Uterus (tissue), 2 donors: ENCODE data around the gene PGLYRP1.

ENCODE experiments used
- POLR2A ChIP-seq, 2 donors: fragments of 450-650 bp; IDR thresholded peaks; one replicate each; pipeline ENCODE4 v1.6.1; 2016; ENCODE audit warnings: antibody characterized with exemption in 2 of 2, mild to moderate bottlenecking in 1 of 2, moderate library complexity in 1 of 2
- TF ChIP-seq, protein P1 (sequence below), 4 experiments: fragments of 200-600 bp in 2 of 4; fragments of 450-650 bp in 2 of 4; sonication (generic) in 2 of 4; IDR thresholded peaks; one replicate each; pipeline ENCODE4 v1.5.1; 2016 to 2019; ENCODE audit warnings: antibody characterized with exemption in 4 of 4, mild to moderate bottlenecking in 2 of 4, moderate library complexity in 1 of 4

- TF ChIP-seq, protein P1, sequence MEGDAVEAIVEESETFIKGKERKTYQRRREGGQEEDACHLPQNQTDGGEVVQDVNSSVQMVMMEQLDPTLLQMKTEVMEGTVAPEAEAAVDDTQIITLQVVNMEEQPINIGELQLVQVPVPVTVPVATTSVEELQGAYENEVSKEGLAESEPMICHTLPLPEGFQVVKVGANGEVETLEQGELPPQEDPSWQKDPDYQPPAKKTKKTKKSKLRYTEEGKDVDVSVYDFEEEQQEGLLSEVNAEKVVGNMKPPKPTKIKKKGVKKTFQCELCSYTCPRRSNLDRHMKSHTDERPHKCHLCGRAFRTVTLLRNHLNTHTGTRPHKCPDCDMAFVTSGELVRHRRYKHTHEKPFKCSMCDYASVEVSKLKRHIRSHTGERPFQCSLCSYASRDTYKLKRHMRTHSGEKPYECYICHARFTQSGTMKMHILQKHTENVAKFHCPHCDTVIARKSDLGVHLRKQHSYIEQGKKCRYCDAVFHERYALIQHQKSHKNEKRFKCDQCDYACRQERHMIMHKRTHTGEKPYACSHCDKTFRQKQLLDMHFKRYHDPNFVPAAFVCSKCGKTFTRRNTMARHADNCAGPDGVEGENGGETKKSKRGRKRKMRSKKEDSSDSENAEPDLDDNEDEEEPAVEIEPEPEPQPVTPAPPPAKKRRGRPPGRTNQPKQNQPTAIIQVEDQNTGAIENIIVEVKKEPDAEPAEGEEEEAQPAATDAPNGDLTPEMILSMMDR (IDR thresholded peaks at IDR 0.05) = no peak
- TF ChIP-seq POLR2A (IDR thresholded peaks at IDR 0.05) = no peak
These were observed 4.1 kb downstream of the PGLYRP1 start for GRCh38 chr19:46018729-46019251.
